GM19238 (cell line): ENCODE results near the gene SERINC4.
"Not testable (repeated sequence)": the region's sequence is repeated elsewhere in the genome, so short reads cannot be mapped to it uniquely, and the experiment has no call there.

ENCODE experiments used
- DNase-seq: peaks from one replicate; pipeline ENCODE4 v3.0.0; 2011; ENCODE audit warnings: low spot score; ENCODE audit not compliant: insufficient read length

The SERINC4 gene

DNA sequence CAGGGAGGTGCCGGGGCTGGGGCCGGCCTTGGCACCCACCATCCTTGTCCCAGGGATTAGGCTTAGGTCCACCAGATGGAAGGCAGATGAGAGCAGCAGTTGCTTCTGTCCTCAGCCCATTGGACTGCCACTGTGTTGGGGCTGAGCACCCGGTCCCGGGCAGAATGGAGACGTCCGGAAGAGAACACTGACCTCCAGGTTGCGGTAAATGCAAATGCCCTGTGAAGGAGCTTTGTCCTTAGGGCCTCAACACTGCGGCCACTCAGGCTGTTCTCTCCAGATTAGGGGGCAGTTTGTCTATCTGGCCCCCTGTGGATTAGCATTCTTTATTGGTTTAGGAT is at the start of gene SERINC4:
SERINC4 (minus strand) TSS at position 276 of the 341 bp plus-strand sequence; CDS start at position 42, 234 bp downstream.
- DNase-seq = no peak

DNA sequence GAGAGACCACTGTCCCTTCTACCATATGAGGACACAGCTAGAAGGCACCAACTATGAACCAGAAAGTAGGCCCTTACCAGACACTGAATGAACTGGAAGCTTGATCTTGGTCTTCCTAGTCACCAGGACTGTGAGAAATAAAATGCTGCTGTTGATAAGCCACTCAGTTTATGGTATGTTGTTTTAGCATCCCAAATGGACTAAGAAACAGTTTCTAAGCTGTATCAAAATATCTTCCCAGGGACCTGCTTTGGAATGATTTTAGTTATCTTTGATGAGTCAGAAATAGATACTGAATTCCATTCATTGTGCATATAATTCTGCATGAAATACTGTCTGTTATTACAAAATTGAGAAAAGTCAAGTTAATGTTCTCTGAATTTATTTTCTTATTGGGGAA is 45.4 kb upstream of the SERINC4 start:
- no peak for DNase-seq

DNA sequence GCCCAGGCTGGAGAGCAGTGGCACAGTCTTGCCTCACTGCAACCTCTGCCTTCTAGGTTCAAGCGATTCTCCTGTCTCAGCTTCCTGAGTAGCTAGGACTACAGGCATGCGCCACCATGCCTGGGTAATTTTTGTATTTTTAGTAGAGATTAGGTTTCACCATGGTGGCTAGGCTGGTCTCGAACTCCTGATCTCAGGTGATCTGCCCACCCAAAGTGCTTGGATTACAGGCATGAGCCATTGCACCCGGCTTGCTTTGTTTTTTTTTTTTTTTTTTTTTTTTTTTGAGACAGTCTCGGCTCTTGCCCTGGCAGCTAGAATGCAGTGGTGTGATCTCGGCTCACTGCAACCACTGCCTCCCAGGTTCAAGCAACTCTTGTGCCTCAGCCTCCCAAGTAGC is 32.5 kb upstream of the SERINC4 start:
- not testable (repeated sequence) for DNase-seq

DNA sequence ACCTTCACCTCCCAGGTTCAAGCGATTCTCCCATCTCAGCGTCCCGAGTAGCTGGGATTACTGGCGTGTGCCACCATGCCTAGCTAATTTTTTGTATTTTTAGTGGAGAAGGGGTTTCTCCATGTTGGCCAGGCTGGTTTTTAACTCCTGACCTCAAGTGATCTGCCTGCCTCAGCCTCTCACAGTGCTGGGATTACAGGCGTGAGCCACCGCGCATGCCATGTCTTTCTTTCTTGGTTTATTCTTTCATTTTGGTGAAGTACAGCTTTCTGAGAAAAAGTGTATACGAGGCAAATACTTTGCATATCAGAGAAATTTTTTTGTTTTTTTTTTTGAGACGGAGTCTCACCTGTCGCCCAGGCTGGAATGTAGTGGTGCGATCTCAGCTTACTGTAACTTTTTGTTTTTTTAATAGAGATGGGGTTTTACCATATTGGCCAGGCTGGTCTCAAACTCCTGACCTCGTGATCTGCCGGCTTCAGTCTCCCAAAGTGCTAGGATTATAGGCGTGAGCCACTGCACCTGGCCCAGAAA is 31.6 kb upstream of the SERINC4 start:
- not testable (repeated sequence) for DNase-seq

DNA sequence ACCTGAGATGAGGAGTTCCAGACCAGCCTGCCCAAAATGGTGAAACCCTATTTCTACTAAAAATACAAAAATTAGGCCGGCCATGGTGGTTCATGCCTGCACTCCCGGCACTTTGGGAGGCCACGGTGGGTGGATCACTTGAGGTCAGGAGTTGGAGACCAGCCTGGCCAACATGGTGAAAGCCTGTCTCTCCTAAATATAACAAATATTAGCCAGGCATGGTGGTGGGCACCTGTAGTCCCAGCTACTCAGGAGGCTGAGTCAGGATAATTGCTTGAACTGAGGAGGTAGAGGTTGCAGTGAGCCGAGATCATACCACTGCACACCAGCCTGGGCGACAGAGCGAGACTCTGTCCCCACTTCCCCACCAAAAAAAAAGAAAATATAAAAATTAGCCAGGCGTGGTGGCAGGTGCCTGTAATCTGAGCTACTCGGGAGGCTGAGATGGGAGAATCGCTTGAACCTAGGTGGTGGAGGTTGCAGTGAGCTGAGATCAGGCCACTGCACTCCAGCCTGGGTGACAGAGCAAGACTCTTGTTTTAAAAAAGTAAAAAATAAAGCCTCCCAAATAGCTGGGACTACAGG is 30.8 kb upstream of the SERINC4 start:
- DNase-seq = not testable (repeated sequence)

DNA sequence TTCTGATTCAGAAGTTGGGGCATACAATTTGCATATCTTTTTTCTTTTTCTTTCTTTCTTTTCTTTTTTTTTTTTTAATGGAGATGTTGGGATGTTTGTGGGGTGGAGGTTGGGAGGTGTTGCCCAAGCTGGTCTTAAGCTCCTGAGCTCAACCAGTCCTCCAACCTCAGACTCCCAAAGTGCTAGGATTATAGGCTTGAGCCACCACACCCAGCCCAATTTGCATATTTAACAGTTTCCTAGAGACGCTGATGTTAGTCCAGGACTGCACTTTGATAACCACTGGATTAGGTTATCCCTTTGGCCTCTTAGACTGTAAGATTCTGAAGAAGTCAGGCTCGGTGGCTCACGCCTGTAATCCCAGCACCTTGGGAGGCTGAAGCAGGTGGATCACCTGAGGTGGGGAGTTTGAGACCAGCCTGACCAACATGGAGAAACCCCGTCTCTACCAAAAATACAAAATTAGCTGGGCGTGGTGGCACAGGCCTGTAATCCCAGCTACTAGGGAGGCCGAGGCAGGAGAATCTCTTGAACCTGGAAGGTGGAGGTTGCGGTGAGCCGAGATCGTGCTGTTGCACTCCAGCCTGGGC is 30.0 kb upstream of the SERINC4 start:
- DNase-seq = not testable (repeated sequence)

DNA sequence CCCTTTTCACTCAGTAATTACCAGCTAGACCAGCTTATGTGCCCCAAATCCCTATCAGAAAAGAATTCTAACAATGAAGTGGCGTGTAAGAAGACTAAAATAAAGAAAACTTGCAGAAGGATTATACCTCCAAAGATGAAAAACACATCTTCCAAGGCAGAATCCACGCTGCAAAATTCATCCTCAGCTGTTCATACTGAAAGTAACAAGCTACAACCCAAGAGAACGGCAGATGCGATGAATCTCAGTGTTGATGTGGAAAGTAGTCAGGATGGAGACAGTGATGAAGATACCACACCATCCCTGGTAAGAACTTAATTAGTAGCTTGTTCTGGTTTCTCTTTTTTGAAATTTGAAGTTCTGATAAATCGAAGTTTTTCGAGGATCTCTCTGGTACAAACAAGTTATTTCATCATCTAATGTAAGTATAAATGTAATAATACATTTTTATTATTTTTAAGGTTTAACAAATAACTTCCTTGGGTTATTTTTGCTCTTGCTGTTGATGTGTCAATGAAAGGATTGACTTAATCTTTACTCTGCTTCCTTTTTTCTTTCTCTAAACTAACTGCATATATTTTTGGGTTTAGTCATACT is 28.1 kb upstream of the SERINC4 start:
- no peak for DNase-seq

DNA sequence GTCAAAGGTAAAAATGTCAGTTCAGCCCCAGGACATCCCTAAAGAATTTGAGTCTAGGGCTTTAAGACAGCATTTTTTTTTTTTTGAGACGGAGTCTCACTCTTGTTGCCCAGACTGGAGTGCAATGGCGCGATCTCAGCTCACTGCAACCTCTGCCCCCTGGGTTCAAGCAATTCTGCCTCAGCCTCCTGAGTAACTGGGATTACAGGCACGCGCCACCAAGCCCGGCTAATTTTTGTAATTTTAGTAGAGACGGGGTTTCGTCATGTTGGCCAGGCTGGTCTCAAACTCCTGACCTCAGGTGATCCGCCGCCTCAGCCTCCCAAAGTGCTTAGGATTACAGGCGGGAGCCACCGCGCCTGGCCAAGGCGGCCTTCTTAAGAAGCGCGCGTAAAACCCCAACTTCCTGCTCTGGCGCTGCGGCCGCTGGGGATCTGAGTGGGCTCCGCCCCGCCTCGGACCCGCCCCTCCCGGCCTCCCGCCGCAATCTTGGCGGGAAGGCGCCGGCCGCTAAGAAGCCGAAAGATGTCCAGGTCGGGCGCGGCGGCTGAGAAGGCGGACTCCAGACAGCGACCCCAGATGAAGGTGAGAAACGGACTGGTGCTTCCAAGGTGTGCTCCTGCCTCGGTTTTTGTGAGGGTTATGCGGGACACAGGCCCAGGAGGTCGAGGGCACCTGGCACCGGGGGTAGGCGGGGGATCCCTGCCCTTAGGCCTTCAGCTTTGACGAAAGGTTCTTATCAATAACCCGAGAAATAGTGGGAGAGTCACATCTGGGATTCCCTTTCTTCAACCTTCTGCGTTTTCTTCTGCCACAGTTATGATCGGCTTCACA is 26.7 kb upstream of the SERINC4 start, which contains the start of gene WDR76:
WDR76 (plus strand) TSS at position 495 of the 834 bp plus-strand sequence; CDS start at position 526, 31 bp downstream.
- peak; percentile 69 for DNase-seq

DNA sequence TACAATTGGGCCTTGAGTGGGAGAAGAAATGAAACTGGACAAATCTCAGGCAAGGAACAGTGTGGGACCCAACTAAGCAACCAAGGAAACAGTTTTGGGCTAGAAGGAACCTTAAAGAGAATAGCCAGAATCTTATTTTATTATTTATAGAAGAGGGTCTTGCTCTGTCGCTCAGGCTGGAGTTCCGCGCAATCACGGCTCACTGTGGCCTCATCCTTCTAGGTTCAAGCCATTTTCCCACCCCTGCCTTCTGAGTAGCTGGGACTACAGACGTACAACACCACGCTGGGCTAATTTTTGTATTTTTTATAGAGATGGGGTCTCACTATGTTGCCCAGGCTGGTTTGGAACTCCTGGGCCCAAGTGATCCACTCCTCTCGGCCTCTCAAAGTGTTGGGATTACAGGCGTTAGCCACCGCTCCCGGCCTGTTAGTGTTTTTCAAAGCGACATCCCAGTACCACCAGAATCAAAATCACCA is 26.0 kb upstream of the SERINC4 start:
- no peak for DNase-seq

DNA sequence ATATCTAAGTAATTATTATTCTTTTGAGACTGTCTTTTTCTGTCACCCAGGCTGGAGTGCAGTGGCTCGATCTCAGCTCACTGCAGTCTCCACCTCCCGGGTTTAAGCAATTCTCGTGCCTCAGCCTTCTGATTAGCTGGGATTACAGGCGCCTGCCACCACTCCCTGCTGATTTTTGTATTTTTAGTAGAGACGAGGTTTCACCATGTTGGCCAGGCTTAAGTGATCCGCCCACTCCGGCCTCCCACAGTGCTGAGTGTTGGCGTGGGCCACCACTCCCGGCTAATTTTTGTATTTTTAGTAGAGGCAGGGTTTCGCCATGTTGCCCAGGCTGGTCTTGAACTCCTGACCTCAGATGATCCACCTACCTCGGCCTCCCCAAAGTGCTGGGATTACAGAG is 25.3 kb upstream of the SERINC4 start:
- DNase-seq = not testable (repeated sequence)

DNA sequence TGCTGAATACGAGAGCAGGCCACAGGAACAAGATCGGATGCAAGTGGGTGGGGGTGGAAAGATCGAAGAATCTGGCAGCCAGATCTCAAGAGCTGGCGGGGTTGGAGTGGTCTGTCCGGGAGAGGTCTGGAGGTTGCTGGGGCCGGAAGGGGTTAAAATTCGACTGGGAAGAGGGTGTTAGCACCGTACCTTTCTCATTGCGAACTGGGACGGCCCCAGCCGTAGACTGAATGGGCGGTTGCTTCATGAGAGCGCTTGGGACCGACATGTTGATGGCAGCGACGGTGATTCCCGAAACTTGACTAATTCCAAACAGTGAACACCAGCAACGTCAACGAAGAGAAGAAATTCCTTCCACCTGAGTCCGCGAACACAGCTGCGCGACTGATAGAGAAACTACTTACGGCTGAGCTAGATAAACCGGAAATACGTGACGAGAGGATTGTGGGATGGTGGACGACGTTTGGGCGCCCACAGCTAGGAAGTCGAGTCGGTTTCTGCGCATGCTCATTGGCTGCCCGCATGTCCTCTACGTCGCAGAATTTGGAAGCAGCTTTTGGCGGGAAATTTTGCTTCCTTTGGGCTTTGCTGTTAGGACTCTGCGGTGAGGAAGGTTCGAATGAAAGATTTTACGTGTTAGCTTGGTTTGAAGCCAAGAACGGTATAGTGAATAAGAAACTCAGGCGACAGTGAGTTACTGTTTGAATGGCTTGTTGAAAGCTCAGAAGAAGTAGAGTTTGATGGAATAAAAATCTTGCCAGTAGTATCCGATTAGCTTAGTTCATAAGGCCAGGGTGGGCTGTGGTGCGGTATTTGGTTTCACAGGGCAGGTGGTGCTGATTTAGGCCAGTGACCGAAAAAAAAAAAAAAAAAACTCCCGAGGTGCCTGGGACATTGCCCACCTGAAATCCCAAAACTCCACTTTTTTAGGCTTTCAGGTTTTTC is 24.6 kb upstream of the SERINC4 start, which contains the start of gene MFAP1:
MFAP1 (minus strand) TSS at position 389 of the 945 bp plus-strand sequence; CDS start at position 268, 121 bp downstream.
- peak; percentile 84 for DNase-seq

DNA sequence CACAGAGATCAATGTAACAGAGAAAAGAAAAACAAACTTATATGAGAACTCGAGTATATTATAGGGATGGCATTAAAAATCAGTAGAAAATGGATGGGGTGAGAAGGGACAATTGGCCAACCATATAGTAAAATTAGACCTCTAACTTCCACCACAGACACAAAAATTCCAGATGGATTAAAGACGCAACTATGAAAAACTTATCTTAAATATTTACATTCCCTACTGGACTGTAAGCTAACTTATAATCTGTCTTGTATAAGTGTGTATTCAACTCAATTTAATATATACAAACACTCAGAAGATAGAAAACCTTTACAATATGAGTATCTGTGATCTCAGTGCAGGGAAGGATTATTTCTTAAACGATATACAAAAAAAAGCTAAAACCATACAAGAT is 21.5 kb upstream of the SERINC4 start:
- no peak for DNase-seq

DNA sequence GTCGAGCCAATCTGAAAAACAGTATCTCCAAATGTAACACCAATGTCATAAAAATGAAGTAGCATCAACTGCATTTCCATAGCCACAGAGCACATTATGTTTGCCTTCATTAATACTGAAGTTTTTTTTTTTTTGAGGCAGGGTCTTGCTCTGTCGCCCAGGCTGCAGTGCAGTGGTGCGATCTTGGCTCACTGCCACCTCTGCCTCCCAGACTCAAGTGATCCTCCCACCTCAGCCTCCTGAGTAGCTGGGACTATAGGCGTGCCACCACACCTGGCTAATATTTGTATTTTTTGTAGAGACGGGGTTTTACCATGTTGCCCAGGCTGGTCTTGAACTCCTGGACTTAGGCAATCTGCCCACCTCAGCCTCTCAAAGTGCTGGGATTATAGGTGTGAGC is 15.0 kb upstream of the SERINC4 start:
- not testable (repeated sequence) for DNase-seq

DNA sequence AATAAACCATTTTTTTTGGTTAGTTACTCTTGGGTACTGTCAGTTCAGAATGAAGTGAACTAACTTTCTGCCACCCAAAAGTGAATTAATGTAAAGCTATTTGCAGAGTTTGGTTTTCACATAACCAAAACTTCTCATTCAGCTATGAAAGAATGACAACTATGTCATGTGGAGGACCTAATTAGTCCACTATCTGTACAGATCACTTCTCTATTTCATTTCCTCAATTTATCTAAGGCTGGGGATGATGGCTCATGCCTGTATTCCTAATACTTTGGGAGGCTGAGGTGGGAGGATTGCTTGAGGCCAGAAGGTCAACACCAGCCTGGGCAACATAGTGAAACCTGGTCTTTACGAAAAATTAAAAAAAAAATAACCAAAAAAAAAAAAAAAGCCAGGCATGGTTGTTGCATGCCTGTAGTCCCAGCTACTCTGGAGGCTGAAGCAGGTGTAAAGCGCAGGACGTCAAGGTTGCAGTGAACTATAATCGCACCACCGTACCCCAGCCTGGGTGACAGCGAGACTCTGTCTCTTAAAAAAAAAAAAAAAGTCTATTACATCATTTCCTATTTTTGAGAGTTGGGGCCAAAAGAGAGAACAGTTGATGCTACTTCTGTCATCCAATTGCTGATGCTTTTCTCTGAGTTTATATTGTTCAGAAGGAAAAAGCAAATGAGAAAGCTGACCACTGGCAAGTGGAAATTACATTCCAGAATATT is 9.1 kb upstream of the SERINC4 start:
- no peak for DNase-seq

DNA sequence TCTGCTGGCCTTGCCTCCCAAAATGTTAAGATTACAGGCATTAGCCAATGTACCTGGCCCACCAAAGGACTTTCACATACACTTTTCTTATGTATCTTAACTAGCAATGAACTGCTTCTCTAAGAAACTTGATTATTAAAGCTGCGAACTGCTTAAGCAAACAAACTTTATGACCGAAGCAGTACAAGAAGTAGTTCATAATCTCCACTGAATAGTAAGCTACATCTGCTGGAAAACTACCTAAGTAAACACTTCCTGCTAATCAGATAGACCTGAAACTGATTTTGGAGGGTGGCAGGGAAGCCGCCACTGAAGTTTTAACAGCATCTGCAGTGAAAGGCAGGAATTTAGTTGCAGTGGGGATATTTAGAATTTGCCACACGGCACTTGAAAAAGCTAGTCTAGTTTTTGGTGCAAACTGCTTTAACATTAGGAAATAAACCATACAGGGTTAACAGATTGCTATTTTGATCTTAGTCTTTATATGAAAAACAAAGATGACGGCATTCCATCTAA is 8.5 kb upstream of the SERINC4 start:
- DNase-seq = no peak

DNA sequence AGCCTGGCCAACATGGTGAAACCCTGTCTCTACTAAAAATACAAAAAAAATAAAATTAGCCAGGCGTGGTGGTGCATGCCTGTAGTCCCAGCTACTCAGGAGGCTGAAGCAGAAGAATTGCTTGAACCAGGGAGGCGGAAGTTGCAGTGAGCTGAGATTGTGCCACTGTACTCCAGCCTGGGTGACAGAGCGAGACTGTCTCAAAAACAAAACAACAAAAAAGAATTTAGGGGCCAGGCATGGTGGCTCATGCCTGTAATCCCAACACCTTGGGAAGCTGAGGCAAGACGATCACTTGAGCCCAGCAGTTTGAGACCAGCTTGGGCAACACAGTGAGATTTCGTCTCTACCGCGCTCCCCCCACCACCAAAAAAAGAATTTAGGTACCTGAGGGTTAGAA is 2.7 kb upstream of the SERINC4 start:
- not testable (repeated sequence) for DNase-seq

DNA sequence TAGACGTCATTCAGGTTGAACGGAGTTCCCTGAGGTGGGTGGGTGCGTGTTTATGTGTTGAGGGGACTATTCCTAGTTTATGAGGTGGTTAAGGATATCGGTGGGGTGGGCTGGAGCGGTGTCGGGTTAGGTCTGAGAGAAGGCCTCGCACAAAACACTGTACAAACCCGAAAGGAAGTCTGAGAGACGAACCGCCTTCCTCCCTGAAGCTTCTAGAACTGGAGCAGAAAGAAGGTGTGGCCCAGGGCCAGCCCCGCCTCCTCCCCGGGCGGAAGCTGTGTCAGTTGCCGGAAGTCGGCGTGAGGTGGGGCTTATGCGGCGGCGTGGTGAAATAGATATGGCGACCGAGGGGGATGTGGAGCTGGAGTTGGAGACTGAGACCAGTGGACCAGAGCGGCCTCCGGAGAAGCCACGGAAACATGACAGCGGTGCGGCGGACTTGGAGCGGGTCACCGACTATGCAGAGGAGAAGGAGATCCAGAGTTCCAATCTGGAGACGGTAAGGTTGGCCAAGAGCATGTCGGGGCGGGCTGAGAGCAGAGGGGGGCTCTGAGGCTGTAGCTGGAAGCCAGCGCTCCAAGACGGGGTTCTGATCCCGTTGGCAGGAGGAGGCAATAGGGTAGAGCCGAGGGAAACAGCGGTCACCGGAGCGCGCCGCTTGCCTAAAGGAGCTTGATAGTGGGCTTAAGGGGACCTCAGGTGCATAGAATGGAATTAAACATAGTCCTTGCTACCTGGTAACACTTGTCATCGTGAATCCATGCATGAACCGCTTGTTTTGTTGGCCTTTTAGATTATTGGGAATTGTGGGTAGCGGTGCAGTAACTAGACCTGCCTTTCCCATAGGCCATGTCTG is 494 bp upstream of the SERINC4 start, which contains the start of gene HYPK:
HYPK (plus strand) TSS at position 314 of the 856 bp plus-strand sequence; CDS start at position 338, 24 bp downstream.
- peak; percentile 87 for DNase-seq

DNA sequence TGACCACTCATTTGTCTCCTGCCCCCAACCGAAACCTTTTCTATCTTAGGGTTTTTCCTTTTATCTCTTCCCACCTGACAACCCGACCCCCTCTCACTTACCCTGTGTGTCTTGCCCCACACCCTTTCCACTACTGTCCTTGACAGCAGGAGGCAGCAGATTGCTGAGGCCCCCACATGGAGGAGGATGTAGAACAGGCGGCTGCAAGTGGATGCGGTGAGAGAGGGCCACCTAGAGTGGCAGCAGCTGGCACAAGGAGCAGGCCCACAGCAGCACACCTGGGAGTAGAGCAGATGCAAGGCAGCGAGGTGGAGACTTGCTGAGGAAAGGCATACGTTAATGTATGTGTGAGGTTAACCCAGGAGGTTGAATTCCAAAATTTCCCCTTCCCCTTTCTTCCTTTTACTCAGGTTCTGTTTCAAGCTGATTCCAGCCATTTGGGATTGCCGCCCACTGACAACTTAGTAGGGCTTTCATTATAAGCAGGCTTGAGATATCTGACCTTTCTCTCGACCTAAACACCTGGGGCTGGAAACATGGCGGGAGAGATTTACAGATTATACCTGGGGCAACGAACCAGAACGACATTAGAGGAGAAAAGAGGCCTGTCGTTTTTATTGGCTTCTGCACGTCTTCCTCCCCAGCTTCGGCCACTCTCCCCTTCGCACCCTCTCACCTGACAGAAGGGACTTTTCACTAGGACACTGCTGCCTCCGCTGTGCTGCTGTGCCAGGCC is 643 bp downstream of the SERINC4 start:
- DNase-seq = no peak
